ENCODE results near the gene USP6NL.
"Not testable (repeated sequence)": the region's sequence is repeated elsewhere in the genome, so short reads cannot be mapped to it uniquely, and the experiment has no call there.

The USP6NL gene

DNA sequence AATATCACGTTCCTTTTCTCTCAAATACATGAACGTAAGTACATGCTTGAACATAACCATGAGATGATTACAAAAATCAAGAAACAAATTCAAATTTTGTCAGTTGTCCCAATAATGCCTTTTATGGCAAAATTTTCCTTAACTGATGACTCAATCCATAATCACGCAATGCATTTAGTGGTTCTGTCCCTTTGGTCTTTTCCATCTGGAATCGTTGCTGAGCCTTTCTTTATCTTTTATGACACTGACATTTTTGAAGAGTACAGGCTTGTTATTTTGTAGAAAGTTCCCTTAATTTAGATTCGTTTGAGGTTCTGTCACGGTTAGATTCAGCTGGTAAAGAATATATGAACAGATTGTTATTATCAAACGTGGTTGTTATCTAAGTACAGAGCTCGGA, 16.5 kb upstream of the USP6NL start:
- not testable (repeated sequence) for H3K18ac ChIP-seq (ENCODE audit: low read length); H4K91ac ChIP-seq (ENCODE audit: low read depth, low read length, poor library complexity); H2BK15ac ChIP-seq (ENCODE audit: low read length); H2BK120ac ChIP-seq (ENCODE audit: low read depth, low read length); H3K79me1 ChIP-seq (ENCODE audit: low read depth, low read length); H3K36me3 ChIP-seq (replicated peaks in 1 of 2; ENCODE audit: control insufficient read depth in 2 of 2, insufficient read depth in 2 of 2, low read length in 2 of 2); H3K14ac ChIP-seq (ENCODE audit: low read length); H3K4me1 ChIP-seq (ENCODE audit: control insufficient read depth in 2 of 2, insufficient read depth in 1 of 2, low read depth in 1 of 2, low read length in 2 of 2); H3K27ac ChIP-seq (replicated peaks; ENCODE audit: low read length); H3K9me3 ChIP-seq (replicated peaks in 1 of 2; ENCODE audit: control insufficient read depth in 2 of 2, insufficient read depth in 1 of 2, low read depth in 1 of 2, low read length in 2 of 2); H3K23ac ChIP-seq (ENCODE audit: low read depth, low read length, poor library complexity); H3K4ac ChIP-seq (ENCODE audit: low read length); H2BK12ac ChIP-seq (ENCODE audit: low read length); H2AFZ ChIP-seq (ENCODE audit: low read length); H3K4me3 ChIP-seq (ENCODE audit: low read length in 2 of 2); H2AK5ac ChIP-seq (ENCODE audit: low read depth, low read length); H3K27me3 ChIP-seq (ENCODE audit: control insufficient read depth in 3 of 3, insufficient read depth in 3 of 3, low read depth in 1 of 3, low read length in 3 of 3); H3K4me2 ChIP-seq (ENCODE audit: insufficient read depth, low read length, poor library complexity, severe bottlenecking); H3K9ac ChIP-seq (ENCODE audit: low read depth, low read length, poor library complexity); DNase-seq (ENCODE audit: low spot score); H4K8ac ChIP-seq (ENCODE audit: low read depth, low read length); H2BK5ac ChIP-seq (ENCODE audit: low read length)
- no CpG with 5 or more reads among the region's 8 CpGs for WGBS, 2 donors (ENCODE audit: extremely low coverage in 2 of 2, insufficient read length in 2 of 2, insufficient replicate concordance in 1 of 2)

GRCh38 chr10:11626071-11626470, 14.6 kb upstream of the USP6NL start:
- Histone ChIP-seq H3K27ac (replicated peaks; ENCODE audit: low read length) (no peak overlapping the region), H2AFZ (ENCODE audit: low read length) (no peak overlapping the region), H4K8ac (ENCODE audit: low read depth, low read length) (no peak overlapping the region), H2AK5ac (ENCODE audit: low read depth, low read length) (no peak overlapping the region), H3K9me3 (replicated peaks in 1 of 2; ENCODE audit: control insufficient read depth in 2 of 2, insufficient read depth in 1 of 2, low read depth in 1 of 2, low read length in 2 of 2) (no peaks in the 10 kb centered on the region), H2BK12ac (ENCODE audit: low read length) (no peak overlapping the region), H3K14ac (ENCODE audit: low read length) (no peak overlapping the region), H3K36me3 (replicated peaks in 1 of 2; ENCODE audit: control insufficient read depth in 2 of 2, insufficient read depth in 2 of 2, low read length in 2 of 2) (no peaks in the 10 kb centered on the region), H3K23ac (ENCODE audit: low read depth, low read length, poor library complexity) (no peak overlapping the region), H3K4me1 (ENCODE audit: control insufficient read depth in 2 of 2, insufficient read depth in 1 of 2, low read depth in 1 of 2, low read length in 2 of 2) (no peaks in the 10 kb centered on the region), H3K9ac (ENCODE audit: low read depth, low read length, poor library complexity) (no peak overlapping the region), H3K79me1 (ENCODE audit: low read depth, low read length) (peaks cover 1% of the 10 kb centered on the region), H2BK5ac (ENCODE audit: low read length) (no peak overlapping the region), H2BK15ac (ENCODE audit: low read length) (no peak overlapping the region), H4K91ac (ENCODE audit: low read depth, low read length, poor library complexity) (no peak overlapping the region), H3K4me2 (ENCODE audit: insufficient read depth, low read length, poor library complexity, severe bottlenecking) (no peak overlapping the region), H3K4ac (ENCODE audit: low read length) (no peak overlapping the region), H3K18ac (ENCODE audit: low read length) (no peak overlapping the region), H3K27me3 (ENCODE audit: control insufficient read depth in 3 of 3, insufficient read depth in 3 of 3, low read depth in 1 of 3, low read length in 3 of 3) (peaks cover 0 to 5% (median 0%) of the 10 kb centered on the region in 3 experiments), H2BK120ac (ENCODE audit: low read depth, low read length) (no peak overlapping the region), H3K4me3 (ENCODE audit: low read length in 2 of 2) (no peak overlapping the region)
- WGBS, 2 donors (ENCODE audit: extremely low coverage in 2 of 2, insufficient read length in 2 of 2, insufficient replicate concordance in 1 of 2), result no CpG with 5 or more reads among the region's 3 CpGs
- no peak for DNase-seq (ENCODE audit: low spot score)

DNA sequence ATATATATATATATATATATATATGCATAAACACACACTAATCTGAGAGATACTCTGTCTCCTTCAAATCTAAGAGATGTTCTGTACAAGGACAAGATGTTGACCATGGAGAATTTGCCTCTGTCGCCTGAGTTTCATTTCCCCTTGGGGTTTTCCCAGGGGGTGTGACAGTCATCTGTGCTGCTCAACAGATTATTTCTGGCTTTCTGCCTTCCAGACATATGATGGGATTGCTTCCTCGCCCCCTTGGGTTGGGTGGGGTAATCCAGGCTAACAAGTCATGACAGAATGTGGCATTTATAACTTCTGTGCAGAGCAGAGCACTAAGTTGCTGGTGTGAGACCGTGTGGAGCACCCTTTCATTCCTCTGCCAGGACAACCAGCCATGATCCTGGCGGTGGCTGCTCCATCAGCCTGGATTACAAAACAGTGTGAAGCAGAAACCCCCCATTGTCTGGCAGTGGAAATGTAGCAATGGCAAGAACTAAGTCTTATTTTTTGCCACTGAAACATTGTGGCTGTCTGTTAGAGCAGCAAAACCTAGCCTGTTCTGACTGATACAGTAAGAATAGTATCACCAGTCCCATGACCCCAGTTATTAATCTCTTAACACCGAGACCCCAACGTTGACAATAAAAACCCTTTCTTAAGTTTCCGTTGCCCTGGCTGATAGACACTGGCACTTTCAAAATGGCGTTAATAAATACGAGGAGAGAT, 13.7 kb upstream of the USP6NL start:
- no peak overlapping the region for H2AFZ ChIP-seq (ENCODE audit: low read length)
- no peaks in the 10 kb centered on the region for H3K4me1 ChIP-seq (ENCODE audit: control insufficient read depth in 2 of 2, insufficient read depth in 1 of 2, low read depth in 1 of 2, low read length in 2 of 2)
- H3K9ac ChIP-seq (ENCODE audit: low read depth, low read length, poor library complexity), result no peak overlapping the region
- peaks cover 1% of the 10 kb centered on the region for H3K79me1 ChIP-seq (ENCODE audit: low read depth, low read length)
- H2BK120ac ChIP-seq (ENCODE audit: low read depth, low read length), result no peak overlapping the region
- H3K36me3 ChIP-seq (replicated peaks in 1 of 2; ENCODE audit: control insufficient read depth in 2 of 2, insufficient read depth in 2 of 2, low read length in 2 of 2), result no peaks in the 10 kb centered on the region
- no peak overlapping the region for H2AK5ac ChIP-seq (ENCODE audit: low read depth, low read length)
- no peak overlapping the region for H4K91ac ChIP-seq (ENCODE audit: low read depth, low read length, poor library complexity)
- no peak overlapping the region for H4K8ac ChIP-seq (ENCODE audit: low read depth, low read length)
- H3K4me3 ChIP-seq (ENCODE audit: low read length in 2 of 2), result no peak overlapping the region
- no peak overlapping the region for H2BK5ac ChIP-seq (ENCODE audit: low read length)
- no peak for DNase-seq (ENCODE audit: low spot score)
- no CpG with 5 or more reads among the region's 9 CpGs for whole genome bisulfite sequencing, 2 donors (ENCODE audit: extremely low coverage in 2 of 2, insufficient read length in 2 of 2, insufficient replicate concordance in 1 of 2)
- no peaks in the 10 kb centered on the region for H3K9me3 ChIP-seq (replicated peaks in 1 of 2; ENCODE audit: control insufficient read depth in 2 of 2, insufficient read depth in 1 of 2, low read depth in 1 of 2, low read length in 2 of 2)
- H3K23ac ChIP-seq (ENCODE audit: low read depth, low read length, poor library complexity), result no peak overlapping the region
- no peak overlapping the region for H2BK15ac ChIP-seq (ENCODE audit: low read length)
- no peak overlapping the region for H3K4ac ChIP-seq (ENCODE audit: low read length)
- peaks cover 0 to 7% (median 0%) of the 10 kb centered on the region in 3 experiments for H3K27me3 ChIP-seq (ENCODE audit: control insufficient read depth in 3 of 3, insufficient read depth in 3 of 3, low read depth in 1 of 3, low read length in 3 of 3)
- no peak overlapping the region for H3K18ac ChIP-seq (ENCODE audit: low read length)
- H3K14ac ChIP-seq (ENCODE audit: low read length), result no peak overlapping the region
- no peak overlapping the region for H3K4me2 ChIP-seq (ENCODE audit: insufficient read depth, low read length, poor library complexity, severe bottlenecking)
- no peak overlapping the region for H2BK12ac ChIP-seq (ENCODE audit: low read length)
- no peak overlapping the region for H3K27ac ChIP-seq (replicated peaks; ENCODE audit: low read length)

GRCh38 chr10:11617233-11617632, 5.8 kb upstream of the USP6NL start:
- Histone ChIP-seq H2AK5ac (ENCODE audit: low read depth, low read length) (no peak overlapping the region), H3K9me3 (replicated peaks in 1 of 2; ENCODE audit: control insufficient read depth in 2 of 2, insufficient read depth in 1 of 2, low read depth in 1 of 2, low read length in 2 of 2) (peaks cover 0 to 7% of the 10 kb centered on the region in 2 donors), H3K79me1 (ENCODE audit: low read depth, low read length) (no peaks in the 10 kb centered on the region), H2BK15ac (ENCODE audit: low read length) (no peak overlapping the region), H3K36me3 (replicated peaks in 1 of 2; ENCODE audit: control insufficient read depth in 2 of 2, insufficient read depth in 2 of 2, low read length in 2 of 2) (no peaks in the 10 kb centered on the region), H4K91ac (ENCODE audit: low read depth, low read length, poor library complexity) (no peak overlapping the region), H3K4ac (ENCODE audit: low read length) (no peak overlapping the region), H3K27ac (replicated peaks; ENCODE audit: low read length) (no peak overlapping the region), H3K9ac (ENCODE audit: low read depth, low read length, poor library complexity) (no peak overlapping the region), H3K4me2 (ENCODE audit: insufficient read depth, low read length, poor library complexity, severe bottlenecking) (no peak overlapping the region), H3K18ac (ENCODE audit: low read length) (no peak overlapping the region), H3K4me3 (ENCODE audit: low read length in 2 of 2) (no peak overlapping the region), H3K27me3 (ENCODE audit: control insufficient read depth in 3 of 3, insufficient read depth in 3 of 3, low read depth in 1 of 3, low read length in 3 of 3) (peaks cover 0 to 3% (median 0%) of the 10 kb centered on the region in 3 experiments), H2BK12ac (ENCODE audit: low read length) (no peak overlapping the region), H3K14ac (ENCODE audit: low read length) (no peak overlapping the region), H3K4me1 (ENCODE audit: control insufficient read depth in 2 of 2, insufficient read depth in 1 of 2, low read depth in 1 of 2, low read length in 2 of 2) (no peaks in the 10 kb centered on the region), H2BK120ac (ENCODE audit: low read depth, low read length) (no peak overlapping the region), H2AFZ (ENCODE audit: low read length) (no peak overlapping the region), H3K23ac (ENCODE audit: low read depth, low read length, poor library complexity) (no peak overlapping the region), H2BK5ac (ENCODE audit: low read length) (no peak overlapping the region), H4K8ac (ENCODE audit: low read depth, low read length) (no peak overlapping the region)
- no peak for DNase-seq (ENCODE audit: low spot score)
